CD4-positive, alpha-beta T cell (primary cell): ENCODE measurements around the gene BUD23. TPM values are rescaled to one million over a fixed set of nuclear protein-coding genes. Genes with fewer than 3 reads are reported as not detected.
A peak's percentile ranks its signal among the peaks of the same experiment; 100 is the strongest.

Source experiments
- ATAC-seq: fragments of 200-7000 bp; cut with Tn5 transposase; one replicate; pipeline ENCODE4 v1.10.0; 2022; ENCODE audit warnings: mild to moderate bottlenecking; ENCODE audit not compliant: poor library complexity
- CTCF ChIA-PET: fragments of 350-600 bp; sonication (Branson Sonifier 250); formaldehyde crosslinking; loops from one replicate; lab custom pipeline; 2021; ENCODE audit warnings: antibody characterized with exemption, inconsistent platforms; lab: Charles Lee
- POLR2A ChIA-PET: fragments of 350-600 bp; sonication (Branson Sonifier 250); formaldehyde crosslinking; loops from one replicate; lab custom pipeline; 2021; ENCODE audit warnings: antibody characterized with exemption, inconsistent platforms; lab: Charles Lee
- DNase-seq, 14 experiments: peaks; one replicate each; pipeline ENCODE4 v3.0.0-alpha.2; 2013 to 2020; ENCODE audit warnings: mixed read lengths in 2 of 14
- H3K27ac ChIP-seq, 2 donors: one replicate each; pipeline versions ENCODE4 v1.5.1 to v1.7.0; 2013; ENCODE audit warnings: low read length in 2 of 2, low read depth in 1 of 2, mild to moderate bottlenecking in 1 of 2
- H3K27me3 ChIP-seq, 2 experiments: 1 replicate in 1 of 2; 2 replicates in 1 of 2; pipeline versions ENCODE4 v1.6.1 to v1.7.0; 2013; ENCODE audit warnings: low read length in 2 of 2, control low read depth in 1 of 2, mild to moderate bottlenecking in 1 of 2, moderate library complexity in 1 of 2; ENCODE audit not compliant: insufficient read depth in 2 of 2, control insufficient read depth in 1 of 2
- H3K36me3 ChIP-seq: one replicate; pipeline ENCODE4 v1.6.1; 2013; ENCODE audit warnings: low read length, control low read depth; ENCODE audit not compliant: insufficient read depth
- H3K4me1 ChIP-seq: one replicate; pipeline ENCODE4 v1.6.1; 2013; ENCODE audit warnings: low read length, control low read depth; ENCODE audit not compliant: insufficient read depth
- H3K4me3 ChIP-seq: one replicate; pipeline ENCODE4 v1.5.1; 2013; ENCODE audit warnings: mild to moderate bottlenecking, low read length, moderate library complexity
- H3K9me3 ChIP-seq, 2 experiments: 1 replicate in 1 of 2; 2 replicates in 1 of 2; pipeline versions ENCODE4 v1.6.1 to v1.7.0; 2013; ENCODE audit warnings: low read length in 2 of 2, mild to moderate bottlenecking in 2 of 2, control low read depth in 1 of 2, moderate library complexity in 1 of 2; ENCODE audit not compliant: control insufficient read depth in 1 of 2, insufficient read depth in 1 of 2
- H3K27ac Mint-ChIP-seq: one replicate; pipeline ENCODE4 v1.8.0; 2020; ENCODE audit warnings: mixed read lengths
- H3K27me3 Mint-ChIP-seq: one replicate; pipeline ENCODE4 v1.8.0; 2021; ENCODE audit warnings: mixed read lengths
- H3K36me3 Mint-ChIP-seq: one replicate; pipeline ENCODE4 v1.8.0; 2021; ENCODE audit warnings: low read depth, mixed read lengths
- H3K4me1 Mint-ChIP-seq: one replicate; pipeline ENCODE4 v1.8.0; 2021; ENCODE audit warnings: low read depth, mixed read lengths
- H3K4me3 Mint-ChIP-seq: one replicate; pipeline ENCODE4 v1.8.0; 2020; ENCODE audit warnings: mild to moderate bottlenecking, mixed read lengths
- H3K9me3 Mint-ChIP-seq: one replicate; pipeline ENCODE4 v1.8.0; 2020; ENCODE audit warnings: mixed read lengths
- intact Hi-C, 2 experiments: fragments of 100-400 bp; cut with DNase I in 1 of 2; cut with micrococcal nuclease in 1 of 2; formaldehyde crosslinking; loops; one replicate each; pipeline versions ENCODE4 v1.15.1 to v1.9.0; 2023 to 2025; cut with DNase I, micrococcal nuclease
- total RNA-seq, 174 experiments: library from RNA in 2 of 174; stranded (reverse) in 2 of 174; gene quantifications; one replicate each; pipeline ENCODE4 v1.2.3 and lab custom pipeline; 2021 to 2026
- TF ChIP-seq, protein P1 (sequence below): fragments of 200-600 bp; IDR thresholded peaks from one replicate; pipeline ENCODE4 v1.8.0; 2022; ENCODE audit warnings: antibody characterized with exemption, mild to moderate bottlenecking

BUD23 gene
- total RNA-seq, 2 experiments from 2014 or later: 96.1 to 103 TPM

DNA sequence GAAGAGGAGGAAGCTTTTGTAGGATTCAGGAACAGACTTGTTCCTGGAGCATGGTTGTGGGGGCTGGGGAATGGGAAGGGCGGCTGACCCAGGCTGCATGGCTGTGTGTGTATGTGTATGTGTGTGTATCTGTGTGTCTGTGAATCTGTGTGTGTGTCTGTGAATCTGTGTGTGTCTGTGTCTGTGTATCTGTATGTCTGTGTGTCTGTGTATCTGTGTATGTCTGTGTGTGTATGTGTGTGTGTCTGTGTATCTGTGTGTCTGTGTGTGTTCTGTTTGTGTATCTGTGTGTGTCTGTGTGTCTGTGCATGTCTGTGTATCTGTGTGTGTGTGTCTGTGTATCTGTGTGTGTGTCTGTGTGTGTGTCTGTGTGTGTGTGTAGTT is 42.7 kb downstream of the BUD23 start:
- Histone ChIP-seq H3K36me3 (no peaks in the 10 kb centered on the region), H3K4me3 (no peak overlapping the region), H3K9me3 (no peaks in the 10 kb centered on the region), H3K27me3 (peaks cover 6 to 11% of the 10 kb centered on the region in 2 experiments), H3K27ac (no peak overlapping the region), H3K4me1 (peaks cover 6% of the 10 kb centered on the region)
- DNase-seq: no peak
- POLR2A ChIA-PET: interaction anchor here (0.7 kb wide), 1 partner anchor 12 kb away, joined by 4 read pairs; the partner anchor contains the start of gene ABHD11
- no peaks in the 10 kb centered on the region for H3K9me3 Mint-ChIP-seq
- CTCF ChIA-PET: interaction anchor here (1.0 to 5.4 kb wide), 6 partner anchors 8 to 141 kb away, joined by 3 to 41 read pairs (median 6); no protein-coding TSS in a partner anchor
- peak; percentile 7 for ATAC-seq
- no peaks in the 10 kb centered on the region for H3K36me3 Mint-ChIP-seq
- intact Hi-C loops: loop anchor here in 1 of 2 experiments (5.0 kb wide), 1 partner anchor 79 kb away; no protein-coding TSS in a partner anchor
- H3K4me3 Mint-ChIP-seq: no peak overlapping the region
- TF ChIP-seq, protein P1, sequence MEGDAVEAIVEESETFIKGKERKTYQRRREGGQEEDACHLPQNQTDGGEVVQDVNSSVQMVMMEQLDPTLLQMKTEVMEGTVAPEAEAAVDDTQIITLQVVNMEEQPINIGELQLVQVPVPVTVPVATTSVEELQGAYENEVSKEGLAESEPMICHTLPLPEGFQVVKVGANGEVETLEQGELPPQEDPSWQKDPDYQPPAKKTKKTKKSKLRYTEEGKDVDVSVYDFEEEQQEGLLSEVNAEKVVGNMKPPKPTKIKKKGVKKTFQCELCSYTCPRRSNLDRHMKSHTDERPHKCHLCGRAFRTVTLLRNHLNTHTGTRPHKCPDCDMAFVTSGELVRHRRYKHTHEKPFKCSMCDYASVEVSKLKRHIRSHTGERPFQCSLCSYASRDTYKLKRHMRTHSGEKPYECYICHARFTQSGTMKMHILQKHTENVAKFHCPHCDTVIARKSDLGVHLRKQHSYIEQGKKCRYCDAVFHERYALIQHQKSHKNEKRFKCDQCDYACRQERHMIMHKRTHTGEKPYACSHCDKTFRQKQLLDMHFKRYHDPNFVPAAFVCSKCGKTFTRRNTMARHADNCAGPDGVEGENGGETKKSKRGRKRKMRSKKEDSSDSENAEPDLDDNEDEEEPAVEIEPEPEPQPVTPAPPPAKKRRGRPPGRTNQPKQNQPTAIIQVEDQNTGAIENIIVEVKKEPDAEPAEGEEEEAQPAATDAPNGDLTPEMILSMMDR: peak; percentile 26
- H3K27ac Mint-ChIP-seq: no peak overlapping the region
- no peaks in the 10 kb centered on the region for H3K4me1 Mint-ChIP-seq
- H3K27me3 Mint-ChIP-seq: peaks cover 9% of the 10 kb centered on the region

DNA sequence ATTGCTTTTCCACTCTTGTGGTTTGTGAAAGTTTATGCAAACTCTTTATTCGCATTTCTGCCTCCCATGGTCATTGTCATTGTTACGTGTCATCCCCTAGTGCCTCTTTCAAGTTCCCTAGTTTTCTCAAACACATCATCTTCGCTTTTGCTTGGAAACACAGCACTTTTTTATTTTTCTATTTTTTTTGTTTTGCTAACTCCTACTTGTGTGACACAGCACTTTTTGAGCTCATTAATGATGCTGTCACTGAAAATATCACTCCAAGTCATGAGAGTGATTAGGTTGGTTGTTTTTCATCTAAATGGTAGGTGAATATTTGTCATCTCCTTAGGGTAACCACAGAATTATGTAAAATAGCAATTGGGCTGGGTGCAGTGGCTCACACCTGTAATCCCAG is 44.6 kb downstream of the BUD23 start:
- Histone ChIP-seq H3K4me1 (peaks cover 6% of the 10 kb centered on the region), H3K27ac (no peak overlapping the region), H3K9me3 (no peaks in the 10 kb centered on the region), H3K36me3 (no peaks in the 10 kb centered on the region), H3K4me3 (no peak overlapping the region), H3K27me3 (peaks cover 6 to 11% of the 10 kb centered on the region in 2 experiments)
- Mint-ChIP-seq H3K36me3 (no peaks in the 10 kb centered on the region), H3K27me3 (peaks cover 9% of the 10 kb centered on the region), H3K4me3 (no peak overlapping the region), H3K4me1 (no peaks in the 10 kb centered on the region), H3K9me3 (no peaks in the 10 kb centered on the region), H3K27ac (no peak overlapping the region)
- DNase-seq (no peak), ATAC-seq (no peak)
- TF ChIP-seq, protein P1: no peak
- CTCF ChIA-PET: interaction anchor here (1.7 kb wide), 1 partner anchor 121 kb away, joined by 8 read pairs; no protein-coding TSS in a partner anchor
- POLR2A ChIA-PET: interaction anchor here (1.3 kb wide), 2 partner anchors 11 to 64 kb away, joined by 3 read pairs; partner anchors contain the start of gene ABHD11
- intact Hi-C loops: loop anchor here in 1 of 2 experiments (5.0 kb wide), 1 partner anchor 81 kb away; no protein-coding TSS in a partner anchor

DNA sequence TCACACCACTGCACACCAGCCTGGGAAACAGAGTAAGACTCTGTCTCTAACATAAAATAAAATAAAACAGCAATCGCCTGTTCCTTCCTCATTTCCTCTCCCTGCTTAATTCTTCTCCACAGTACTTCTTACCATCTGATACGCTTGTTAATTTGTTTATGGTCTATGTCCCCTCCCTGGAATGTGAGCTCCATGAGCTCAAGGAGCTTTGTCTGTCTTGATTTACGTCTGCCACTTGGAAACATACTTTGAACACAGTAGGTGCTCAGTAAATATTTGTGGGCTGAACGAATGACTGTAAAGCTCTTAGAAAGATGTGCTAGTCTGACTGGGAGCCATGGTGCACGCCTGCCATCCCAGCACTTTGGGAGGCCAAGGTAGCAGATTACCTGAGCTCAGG is 45.2 kb downstream of the BUD23 start:
- Mint-ChIP-seq H3K4me1 (no peaks in the 10 kb centered on the region), H3K4me3 (no peak overlapping the region), H3K9me3 (no peaks in the 10 kb centered on the region), H3K27me3 (peaks cover 9% of the 10 kb centered on the region), H3K27ac (no peak overlapping the region), H3K36me3 (no peaks in the 10 kb centered on the region)
- no peak overlapping the region for H3K27ac ChIP-seq
- DNase-seq: no peak
- H3K4me3 ChIP-seq: no peak overlapping the region
- no peaks in the 10 kb centered on the region for H3K36me3 ChIP-seq
- ChIA-PET POLR2A (interaction anchor here (1.1 to 1.3 kb wide), 3 partner anchors 10 to 121 kb away, joined by 3 read pairs; partner anchors contain the start of gene ABHD11), CTCF (interaction anchor here (1.7 kb wide), 1 partner anchor 122 kb away, joined by 8 read pairs; no protein-coding TSS in a partner anchor)
- no peak for ATAC-seq
- no peaks in the 10 kb centered on the region for H3K9me3 ChIP-seq
- intact Hi-C loops: loop anchor here in 1 of 2 experiments (5.0 kb wide), 1 partner anchor 81 kb away; no protein-coding TSS in a partner anchor
- peaks cover 6 to 11% of the 10 kb centered on the region in 2 experiments for H3K27me3 ChIP-seq
- TF ChIP-seq, protein P1: no peak
- H3K4me1 ChIP-seq: peaks cover 6% of the 10 kb centered on the region
